Keratinocyte (primary cell): ENCODE data around the gene TMPRSS13. TPM values are rescaled to one million over a fixed set of nuclear protein-coding genes. Genes with fewer than 3 reads are reported as not detected.

ENCODE experiments used
- DNase-seq: peaks from one replicate; pipeline ENCODE4 v3.0.0-alpha.2; 2011; ENCODE audit warnings: low read depth, missing footprints, low spot score
- FAIRE-seq: peaks from 2 replicates; lab custom pipeline; 2011; peaks lifted over from hg19 to GRCh38; lab: Jason Lieb, UNC
- H2AFZ ChIP-seq: 2 replicates; pipeline ENCODE4 v1.6.0; 2012; ENCODE audit warnings: low read length, control low read depth, inconsistent platforms; ENCODE audit not compliant: control insufficient read depth
- H3K27ac ChIP-seq: 2 replicates; pipeline ENCODE4 v1.5.1; 2011; ENCODE audit warnings: low read length; ENCODE audit not compliant: control insufficient read depth, insufficient read depth
- H3K27me3 ChIP-seq: 3 replicates; pipeline ENCODE4 v1.6.0; 2011; ENCODE audit warnings: low read length; ENCODE audit not compliant: control insufficient read depth, insufficient read depth; ENCODE audit errors: extremely low read depth
- H3K36me3 ChIP-seq, 2 experiments: 2 replicates in 1 of 2; 3 replicates in 1 of 2; pipeline ENCODE4 v1.5.1; 2011; ENCODE audit warnings: low read length in 2 of 2, mild to moderate bottlenecking in 1 of 2; ENCODE audit not compliant: control insufficient read depth in 2 of 2, insufficient read depth in 2 of 2; ENCODE audit errors: extremely low read depth in 1 of 2
- H3K4me1 ChIP-seq: 3 replicates; pipeline ENCODE4 v1.5.1; 2011; ENCODE audit warnings: low read length; ENCODE audit not compliant: control insufficient read depth, insufficient read depth; ENCODE audit errors: extremely low read depth
- H3K4me2 ChIP-seq: 3 replicates; pipeline ENCODE4 v1.6.0; 2011; ENCODE audit warnings: low read depth, low read length; ENCODE audit not compliant: control insufficient read depth, insufficient read depth; ENCODE audit errors: extremely low read depth
- H3K4me3 ChIP-seq, 3 experiments: fragments of 200-600 bp in 1 of 3; sonication (generic) in 1 of 3; 2 replicates in 2 of 3; 3 replicates in 1 of 3; pipeline ENCODE4 v1.5.1; 2011 to 2016; ENCODE audit warnings: low read length in 3 of 3, mild to moderate bottlenecking in 3 of 3, control low read depth in 2 of 3, inconsistent platforms in 1 of 3, low read depth in 1 of 3, mixed read lengths in 1 of 3, mixed run types in 1 of 3, moderate library complexity in 1 of 3; ENCODE audit not compliant: control insufficient read depth in 2 of 3, insufficient read depth in 2 of 3; ENCODE audit errors: extremely low read depth in 1 of 3
- H3K79me2 ChIP-seq: 2 replicates; pipeline ENCODE4 v1.6.0; 2012; ENCODE audit warnings: low read length; ENCODE audit not compliant: control insufficient read depth, insufficient read depth
- H3K9ac ChIP-seq: 3 replicates; pipeline ENCODE4 v1.6.0; 2011; ENCODE audit warnings: low read length; ENCODE audit not compliant: control insufficient read depth, insufficient read depth; ENCODE audit errors: extremely low read depth
- H3K9me1 ChIP-seq: 3 replicates; pipeline ENCODE4 v1.6.0; 2011; ENCODE audit warnings: low read length; ENCODE audit not compliant: control insufficient read depth, insufficient read depth; ENCODE audit errors: extremely low read depth
- H3K9me3 ChIP-seq: 2 replicates; pipeline ENCODE4 v1.5.1; 2012; ENCODE audit warnings: low read depth, low read length; ENCODE audit not compliant: control insufficient read depth
- H4K20me1 ChIP-seq: 3 replicates; pipeline ENCODE4 v1.6.0; 2011; ENCODE audit warnings: low read length; ENCODE audit not compliant: control insufficient read depth, insufficient read depth; ENCODE audit errors: extremely low read depth
- EZH2 ChIP-seq: IDR thresholded peaks from one replicate; pipeline ENCODE4 v1.6.1; 2012; ENCODE audit warnings: inconsistent platforms, mild to moderate bottlenecking, low read length, moderate library complexity
- dilution Hi-C: fragments of 300-500 bp; cut with MboI; formaldehyde crosslinking; loops from one replicate; pipeline ENCODE4 v1.7.0; 2020; ENCODE audit warnings: low sequenced_read_pairs; ENCODE audit not compliant: extremely low pct_ligation_motif_present
- polyA plus RNA-seq, 5 experiments: library from polyadenylated mRNA; depleted of rRNA in 3 of 5; stranded (reverse) in 3 of 5; stranded (forward) in 1 of 5; unstranded in 1 of 5; fragments of >200 nt; gene quantifications; 1 replicate in 1 of 5; 2 replicates in 3 of 5; 3 replicates in 1 of 5; pipeline versions ENCODE4 v1.2.1 to v1.2.3, GENCODE V29; 2011 to 2012; ENCODE audit warnings: missing spikeins in 2 of 5, low read depth in 1 of 5, low replicate concordance in 1 of 5
- TF ChIP-seq, protein P1 (sequence below), 3 experiments: IDR thresholded peaks in 1 of 3; conservative IDR thresholded peaks in 1 of 3; optimal IDR thresholded peaks in 1 of 3; 2 replicates in 2 of 3; 3 replicates in 1 of 3; pipeline versions ENCODE3 to v1.5.1; 2011; ENCODE audit warnings: low read length in 3 of 3, mild to moderate bottlenecking in 3 of 3, moderate library complexity in 2 of 3, control low read depth in 1 of 3, inconsistent platforms in 1 of 3; ENCODE audit not compliant: insufficient read depth in 2 of 3; ENCODE audit errors: extremely low read depth in 1 of 3

The TMPRSS13 gene
- polyA plus RNA-seq, 1 donor (not counting 4 experiments of a cell fraction or from before 2014, with no cell fraction given): 1.8 TPM

DNA sequence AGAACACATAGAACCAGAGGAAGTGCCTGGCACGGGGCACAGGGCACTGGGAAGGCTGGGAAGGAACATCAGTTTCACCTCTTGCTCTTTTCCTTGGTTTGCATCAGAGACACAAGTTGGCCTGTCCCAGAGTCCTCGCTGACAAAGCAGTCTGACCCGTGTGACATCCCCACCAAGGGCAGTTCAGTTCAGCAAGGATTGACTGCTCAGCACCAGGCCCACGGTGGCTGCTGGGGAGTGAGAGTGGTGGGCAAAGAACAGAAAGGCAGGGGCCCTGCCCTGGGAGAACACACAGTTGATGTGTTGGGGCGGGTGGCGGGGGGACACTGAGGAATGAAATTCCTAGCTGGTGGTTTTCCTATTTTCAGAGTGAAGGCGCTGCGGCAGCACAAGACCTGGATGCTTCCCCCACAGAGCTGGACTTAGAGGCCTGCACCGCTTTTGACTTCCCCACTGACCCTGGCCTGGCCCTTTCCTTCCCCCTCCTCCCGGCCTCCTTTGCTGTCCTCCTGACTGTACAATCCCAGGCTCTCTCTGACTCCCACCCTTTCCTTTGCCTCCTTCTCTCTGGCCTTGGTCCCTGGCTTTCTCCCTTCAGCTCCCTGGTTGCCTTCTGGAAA is 2.2 kb upstream of the TMPRSS13 start:
- H3K4me1 ChIP-seq: peaks cover 13% of the 10 kb centered on the region
- no peak overlapping the region for H2AFZ ChIP-seq
- dilution Hi-C loops: no loop called here
- no peaks in the 10 kb centered on the region for H3K9me3 ChIP-seq
- no peak overlapping the region for H3K27ac ChIP-seq
- no peaks in the 10 kb centered on the region for H3K79me2 ChIP-seq
- no peak overlapping the region for H3K4me2 ChIP-seq
- no peak for DNase-seq
- no peaks in the 10 kb centered on the region for H4K20me1 ChIP-seq
- no peaks in the 10 kb centered on the region for H3K9me1 ChIP-seq
- H3K9ac ChIP-seq: no peak overlapping the region
- TF ChIP-seq EZH2: no peak
- TF ChIP-seq, protein P1, sequence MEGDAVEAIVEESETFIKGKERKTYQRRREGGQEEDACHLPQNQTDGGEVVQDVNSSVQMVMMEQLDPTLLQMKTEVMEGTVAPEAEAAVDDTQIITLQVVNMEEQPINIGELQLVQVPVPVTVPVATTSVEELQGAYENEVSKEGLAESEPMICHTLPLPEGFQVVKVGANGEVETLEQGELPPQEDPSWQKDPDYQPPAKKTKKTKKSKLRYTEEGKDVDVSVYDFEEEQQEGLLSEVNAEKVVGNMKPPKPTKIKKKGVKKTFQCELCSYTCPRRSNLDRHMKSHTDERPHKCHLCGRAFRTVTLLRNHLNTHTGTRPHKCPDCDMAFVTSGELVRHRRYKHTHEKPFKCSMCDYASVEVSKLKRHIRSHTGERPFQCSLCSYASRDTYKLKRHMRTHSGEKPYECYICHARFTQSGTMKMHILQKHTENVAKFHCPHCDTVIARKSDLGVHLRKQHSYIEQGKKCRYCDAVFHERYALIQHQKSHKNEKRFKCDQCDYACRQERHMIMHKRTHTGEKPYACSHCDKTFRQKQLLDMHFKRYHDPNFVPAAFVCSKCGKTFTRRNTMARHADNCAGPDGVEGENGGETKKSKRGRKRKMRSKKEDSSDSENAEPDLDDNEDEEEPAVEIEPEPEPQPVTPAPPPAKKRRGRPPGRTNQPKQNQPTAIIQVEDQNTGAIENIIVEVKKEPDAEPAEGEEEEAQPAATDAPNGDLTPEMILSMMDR (optimal IDR thresholded peaks at IDR 0.05 in 1 of 3, IDR thresholded peaks at IDR 0.05 in 1 of 3, conservative IDR thresholded peaks at IDR 0.05 in 1 of 3; ENCODE audit: extremely low read depth in 1 of 3, insufficient read depth in 2 of 3, low read length in 3 of 3): no peak
- H3K4me3 ChIP-seq: no peak overlapping the region
- FAIRE-seq: no peak
- H3K36me3 ChIP-seq: no peaks in the 10 kb centered on the region
- no peaks in the 10 kb centered on the region for H3K27me3 ChIP-seq

DNA sequence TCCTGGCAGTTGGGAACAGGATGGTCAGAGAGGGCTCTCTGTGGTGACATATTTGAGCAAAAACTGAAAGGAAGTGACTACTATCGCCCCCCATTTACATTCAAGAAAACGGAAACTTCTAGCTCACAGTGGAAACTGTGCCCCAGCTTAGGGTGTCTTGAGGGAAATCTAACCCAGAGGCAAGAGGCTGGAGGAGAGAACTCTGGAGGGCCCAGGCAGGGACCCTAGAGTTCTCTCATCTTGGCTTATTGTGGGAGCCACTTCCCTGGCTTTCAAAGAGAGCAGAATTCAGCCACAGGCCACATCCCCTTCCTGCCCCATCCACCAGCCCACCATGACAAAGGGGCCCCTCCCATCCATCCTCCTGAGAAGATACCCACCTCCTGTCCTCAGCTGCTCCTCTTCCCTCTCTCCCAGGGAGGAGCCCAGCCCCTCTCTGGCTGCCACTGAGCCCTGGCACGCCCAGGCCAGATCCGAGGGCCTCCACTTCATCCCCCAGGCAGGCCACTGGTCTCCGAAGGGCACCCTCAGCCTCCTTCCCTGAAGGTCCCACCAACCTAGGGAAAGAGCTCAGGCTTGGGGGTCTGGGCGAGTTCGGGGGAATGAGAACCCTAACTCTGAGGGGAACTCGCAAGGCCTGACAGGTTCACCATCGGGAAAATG is 1.6 kb upstream of the TMPRSS13 start:
- no peak for FAIRE-seq
- no peak overlapping the region for H3K4me3 ChIP-seq
- dilution Hi-C loops: no loop called here
- DNase-seq: no peak
- peaks cover 13% of the 10 kb centered on the region for H3K4me1 ChIP-seq
- no peak overlapping the region for H3K4me2 ChIP-seq
- no peak overlapping the region for H3K9ac ChIP-seq
- no peaks in the 10 kb centered on the region for H3K79me2 ChIP-seq
- H3K27ac ChIP-seq: no peak overlapping the region
- no peaks in the 10 kb centered on the region for H3K9me1 ChIP-seq
- H3K9me3 ChIP-seq: no peaks in the 10 kb centered on the region
- H4K20me1 ChIP-seq: no peaks in the 10 kb centered on the region
- no peak overlapping the region for H2AFZ ChIP-seq
- H3K27me3 ChIP-seq: no peaks in the 10 kb centered on the region
- no peaks in the 10 kb centered on the region for H3K36me3 ChIP-seq
- TF ChIP-seq, protein P1 (optimal IDR thresholded peaks at IDR 0.05 in 1 of 3, IDR thresholded peaks at IDR 0.05 in 1 of 3, conservative IDR thresholded peaks at IDR 0.05 in 1 of 3; ENCODE audit: extremely low read depth in 1 of 3, insufficient read depth in 2 of 3, low read length in 3 of 3): no peak
- TF ChIP-seq EZH2: no peak
